Inflammatory macrophage treated with lipopolysaccharide for 4 hours (primary cell): ENCODE results near the gene SUFU.

Source experiments
- DNase-seq: peaks from one replicate; pipeline ENCODE4 v3.0.0-alpha.2; 2020

Gene SUFU

GRCh38 chr10:102555781-102556328, 52.1 kb downstream of the SUFU start:
- DNase-seq = peak; percentile 56

GRCh38 chr10:102557569-102557968, 53.8 kb downstream of the SUFU start:
- no peak for DNase-seq

DNA sequence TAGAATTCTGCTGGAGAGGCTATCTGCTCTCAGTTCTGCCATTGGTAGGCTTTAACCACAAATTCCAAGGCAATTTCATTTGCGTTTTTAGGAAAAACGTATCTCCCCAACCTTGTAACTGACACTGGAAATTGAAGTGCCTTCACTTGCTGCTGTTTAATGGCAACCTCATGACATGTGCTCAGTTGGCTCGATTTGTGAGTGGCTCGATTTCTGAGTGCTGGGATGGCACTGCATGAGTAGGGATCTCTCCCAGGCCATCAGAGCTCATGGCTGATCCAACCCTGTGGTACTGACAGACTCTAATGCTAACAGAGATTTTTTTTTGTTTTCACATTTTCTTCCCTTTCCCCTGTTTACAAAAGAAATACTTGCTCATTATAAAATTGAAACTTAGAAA, 56.0 kb downstream of the SUFU start:
- no peak for DNase-seq

DNA sequence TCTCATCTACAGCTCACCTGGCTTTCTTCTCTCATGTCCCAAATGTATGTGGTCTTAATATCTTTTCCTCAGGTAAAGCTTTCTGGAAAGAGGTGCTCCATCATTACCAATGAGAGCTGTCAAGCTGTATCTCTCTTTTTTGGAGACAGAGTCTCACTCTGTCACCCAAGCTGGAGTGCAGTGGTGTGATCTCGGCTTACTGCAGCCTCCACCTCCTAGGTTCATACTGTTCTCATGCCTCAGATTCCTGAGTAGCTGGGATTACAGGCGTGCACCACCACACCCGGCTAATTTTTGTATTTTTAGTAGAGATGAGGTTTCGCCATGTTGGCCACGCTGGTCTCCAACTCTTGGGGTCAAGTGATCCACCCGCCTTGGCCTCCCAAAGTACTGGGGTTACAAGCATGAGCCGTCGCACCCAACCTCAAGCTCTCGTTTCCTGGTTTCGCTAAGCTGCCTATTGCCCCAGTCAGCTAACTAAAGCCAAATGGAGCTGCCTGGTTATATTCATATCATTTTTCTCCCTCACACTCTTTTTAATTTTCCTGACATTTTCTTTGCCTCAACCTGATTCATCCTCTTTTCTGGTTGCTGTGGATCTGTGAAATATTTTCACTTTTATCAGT, 60.5 kb downstream of the SUFU start:
- no peak for DNase-seq

DNA sequence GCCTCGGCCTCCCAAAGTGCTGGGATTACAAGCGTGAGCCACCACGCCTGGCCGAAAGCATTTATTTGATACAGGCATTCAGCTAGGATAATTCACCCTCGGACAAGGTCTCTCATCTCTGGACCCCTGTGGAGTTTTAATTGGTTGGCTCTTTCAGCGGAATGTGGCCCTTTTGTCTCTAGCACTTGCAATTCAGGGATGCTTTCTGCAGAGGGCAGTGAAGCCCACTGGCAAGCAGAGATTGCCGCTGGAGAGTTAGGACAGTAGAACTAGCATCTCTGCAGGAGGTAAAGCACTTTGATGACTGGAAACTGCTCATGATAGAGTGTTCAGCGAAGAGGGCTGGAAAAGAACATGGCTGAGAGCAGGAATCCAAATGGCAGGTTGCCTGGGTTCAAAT, 62.0 kb downstream of the SUFU start:
- DNase-seq = no peak

- DNase-seq = peak; percentile 73
Measured at GRCh38 chr10:102578782-102579181, 75.0 kb downstream of the SUFU start.

DNA sequence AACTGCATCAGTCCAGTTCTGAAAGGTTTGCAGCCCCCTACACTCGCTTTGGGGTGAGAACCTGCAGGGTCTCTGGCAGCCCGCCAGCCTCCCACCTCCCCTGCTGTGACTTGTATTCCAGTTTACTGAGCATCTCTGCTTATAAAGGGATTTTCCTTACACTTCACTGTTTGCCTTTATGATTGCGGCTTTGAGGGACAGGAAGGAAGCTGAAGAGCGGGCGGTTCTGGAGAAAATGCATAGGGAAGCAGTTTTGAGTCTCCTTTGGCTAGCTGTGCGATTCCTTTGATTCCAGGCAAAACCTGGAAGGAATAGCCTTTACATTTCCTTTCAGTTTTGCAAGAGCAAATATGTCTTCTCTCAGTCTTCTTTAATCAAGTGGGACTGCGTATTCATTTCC, 75.6 kb downstream of the SUFU start:
- DNase-seq = peak; percentile 32

DNA sequence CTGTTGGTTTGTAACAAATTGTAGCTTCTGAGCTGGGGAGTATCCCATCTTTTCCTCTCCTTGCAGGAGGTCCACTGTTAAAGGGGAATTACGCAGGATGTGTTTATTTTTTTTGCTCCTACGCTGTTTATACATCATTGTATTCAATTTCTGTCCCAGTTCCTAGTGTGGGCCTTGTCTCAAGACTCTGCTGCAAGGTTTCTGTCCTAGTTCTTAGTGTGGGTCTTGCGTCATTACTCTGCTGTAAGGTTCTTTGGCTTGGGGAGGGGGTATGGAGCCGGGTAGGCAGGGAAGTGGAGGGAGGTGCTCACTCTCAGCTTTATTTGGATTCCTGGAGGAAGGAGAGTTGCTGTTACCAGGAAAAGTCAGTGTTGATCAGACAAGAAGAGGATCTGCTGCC, 76.5 kb downstream of the SUFU start:
- DNase-seq = peak; percentile 42

- DNase-seq = no peak
Measured at GRCh38 chr10:102581401-102581800, 77.6 kb downstream of the SUFU start.

DNA sequence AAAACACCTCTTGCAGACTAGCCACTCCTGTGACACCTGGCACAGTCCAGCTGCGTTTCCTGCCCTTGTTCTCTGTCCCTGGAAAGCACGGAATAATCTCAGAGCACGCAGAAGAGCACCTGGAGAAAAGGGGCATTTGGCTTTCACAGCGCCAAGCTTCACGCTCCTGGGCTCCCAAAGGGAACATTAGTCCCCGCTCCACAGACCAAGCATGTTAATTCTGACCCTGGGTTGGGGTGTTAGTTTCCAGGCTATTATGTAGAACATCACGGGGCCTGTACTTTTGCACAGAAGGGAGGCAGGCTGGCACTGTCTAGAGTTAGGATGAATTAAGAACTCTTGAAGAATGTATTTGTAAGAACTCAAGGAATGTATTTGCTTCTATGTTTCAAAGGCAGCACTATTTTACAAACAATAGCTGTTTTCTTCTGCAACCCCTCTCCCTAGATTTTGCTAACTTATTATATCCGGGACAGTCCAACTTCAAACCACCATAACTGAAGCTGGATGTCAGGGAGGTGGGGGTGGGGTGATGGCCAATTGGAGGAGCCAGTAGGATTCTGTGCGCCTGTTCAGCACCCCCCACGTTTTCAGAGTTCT, 78.3 kb downstream of the SUFU start:
- DNase-seq = no peak

- DNase-seq = peak; percentile 87
Measured at GRCh38 chr10:102583435-102584417, 80.0 kb downstream of the SUFU start.

GRCh38 chr10:102585026-102585425, 81.3 kb downstream of the SUFU start:
- no peak for DNase-seq

GRCh38 chr10:102586858-102587257, 83.1 kb downstream of the SUFU start:
- no peak for DNase-seq

DNA sequence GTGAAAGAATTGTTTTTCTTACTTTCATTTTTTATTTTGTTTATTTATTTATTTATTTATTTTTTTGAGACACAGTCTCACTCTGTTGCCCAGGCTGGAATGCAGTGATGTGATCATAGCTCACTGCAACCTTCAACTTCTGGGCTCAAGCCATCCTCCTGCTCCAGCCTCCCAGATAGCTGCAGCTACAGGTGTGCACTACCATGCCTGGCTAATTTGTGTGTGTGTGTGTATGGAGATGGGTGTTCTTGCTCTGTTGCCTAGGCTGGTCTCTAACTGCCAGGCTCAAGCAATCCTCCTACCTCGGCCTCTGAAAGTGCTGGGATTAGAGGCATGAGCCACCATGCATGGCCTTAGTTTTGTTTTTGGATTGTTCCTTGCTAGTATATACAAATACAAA, 85.1 kb downstream of the SUFU start:
- no peak for DNase-seq

DNA sequence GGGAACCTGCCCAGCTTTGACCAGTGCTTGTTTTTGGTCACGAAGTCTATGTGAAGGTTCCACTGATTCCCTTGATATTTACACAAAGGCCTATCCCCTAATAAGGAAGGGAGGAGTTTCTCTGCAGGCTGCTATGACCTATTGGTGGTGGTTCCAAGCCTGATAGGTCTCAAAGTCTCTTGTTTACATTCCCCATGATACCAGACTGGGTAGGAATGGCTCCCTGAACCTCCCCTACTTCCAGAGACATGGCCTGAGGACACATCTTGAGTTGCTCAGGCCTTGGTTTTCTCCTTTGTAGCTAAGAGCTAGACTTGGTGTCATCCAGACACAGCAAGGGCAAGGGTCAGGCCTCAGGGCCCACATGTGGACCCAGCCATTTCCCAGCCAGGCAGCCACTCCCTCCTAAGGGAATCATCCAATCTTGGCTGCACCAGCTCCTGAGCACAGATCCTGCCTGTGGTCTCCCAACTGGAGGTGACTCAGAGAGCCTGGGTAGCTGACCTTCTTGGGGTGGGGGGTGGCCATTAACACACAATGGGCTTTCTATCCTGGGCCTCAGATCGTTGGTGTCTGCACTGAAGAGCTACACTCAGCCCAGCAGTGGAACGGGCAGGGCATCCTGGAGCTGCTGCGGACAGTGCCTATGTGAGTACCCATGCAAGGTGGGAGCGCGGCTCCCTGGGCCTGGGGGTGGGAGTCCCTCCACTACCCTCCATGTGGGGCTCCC, 89.5 kb downstream of the SUFU start:
- no peak for DNase-seq

- no peak for DNase-seq
Measured at GRCh38 chr10:102593804-102594079, 90.0 kb downstream of the SUFU start.

DNA sequence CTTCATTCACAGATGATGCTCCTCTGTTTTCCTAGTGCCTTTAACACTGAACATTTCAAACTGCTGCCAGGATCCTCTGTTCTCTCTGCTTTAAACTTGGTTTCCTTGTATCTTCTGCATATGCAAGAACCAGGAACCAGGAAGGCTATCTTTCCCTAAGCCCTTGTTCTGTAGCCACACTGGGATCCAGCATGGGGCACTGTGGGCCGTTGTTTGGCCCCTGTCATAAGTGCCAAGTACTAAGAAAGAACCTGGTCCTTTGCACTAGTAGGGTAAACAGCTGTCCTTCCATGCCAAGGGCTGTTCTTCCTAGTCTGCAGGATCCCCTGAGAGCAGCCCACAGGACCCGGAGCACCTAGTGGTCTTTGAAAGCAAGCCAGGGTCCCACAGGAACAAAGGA, 91.5 kb downstream of the SUFU start:
- DNase-seq = no peak

DNA sequence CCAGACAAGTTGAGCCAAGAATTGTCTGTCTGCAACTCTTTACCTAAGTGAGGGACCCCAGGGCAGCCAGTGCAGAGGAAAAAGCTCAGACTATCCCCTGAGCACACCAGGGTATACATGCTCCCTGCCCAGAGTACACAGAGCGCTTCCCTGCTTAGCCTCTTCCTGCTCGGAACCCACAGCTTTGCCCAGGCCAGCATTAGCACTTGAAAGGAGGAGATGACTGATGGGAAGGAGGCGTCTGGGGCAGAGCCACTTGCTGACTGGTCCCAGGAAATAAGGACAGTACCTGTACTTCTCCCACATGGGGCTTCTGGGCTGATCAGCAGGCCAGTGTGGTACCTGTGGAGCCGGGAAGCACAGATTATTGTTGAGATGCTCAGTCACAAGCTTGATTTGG, 92.1 kb downstream of the SUFU start:
- DNase-seq = no peak

- peak; percentile 58 for DNase-seq
Measured at GRCh38 chr10:102596506-102596971, 92.8 kb downstream of the SUFU start.

DNA sequence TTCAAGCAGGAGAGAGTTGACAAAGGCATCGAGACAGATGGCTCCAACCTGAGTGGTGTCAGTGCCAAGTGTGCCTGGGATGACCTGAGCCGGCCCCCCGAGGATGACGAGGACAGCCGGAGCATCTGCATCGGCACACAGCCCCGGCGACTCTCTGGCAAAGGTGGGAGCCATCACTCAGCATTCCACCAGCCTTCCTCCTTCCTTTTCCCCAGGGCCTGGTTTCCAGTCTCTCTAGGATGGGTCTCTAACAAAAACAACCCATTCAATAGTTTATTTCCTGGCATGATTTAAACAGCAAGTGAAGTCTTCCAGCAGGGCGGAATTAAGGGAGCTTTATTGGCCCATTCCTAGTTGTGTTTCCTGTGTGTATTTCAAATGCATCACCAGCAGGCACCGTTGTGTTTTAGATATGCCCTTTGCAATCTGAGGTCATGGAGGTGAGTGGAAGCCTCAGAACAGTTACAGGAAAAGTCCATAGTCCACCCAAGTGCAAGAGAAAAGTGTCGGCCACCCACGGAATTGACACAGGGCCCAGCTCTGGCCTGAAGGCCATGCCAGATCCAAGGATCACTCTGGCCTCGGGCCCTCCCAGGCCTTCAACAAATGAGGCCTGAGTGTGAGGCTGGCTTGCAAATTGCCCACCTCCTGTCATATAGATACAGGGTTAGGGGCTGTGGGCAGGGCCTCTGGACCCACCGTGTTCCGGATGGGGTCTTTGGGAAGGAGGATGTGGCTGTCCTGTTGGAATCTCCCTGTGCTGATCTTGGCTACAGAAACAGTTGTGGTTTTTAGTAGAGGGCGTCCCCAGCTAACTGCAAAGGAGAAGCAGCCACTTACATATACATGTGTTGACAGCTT, 93.6 kb downstream of the SUFU start:
- DNase-seq = no peak

DNA sequence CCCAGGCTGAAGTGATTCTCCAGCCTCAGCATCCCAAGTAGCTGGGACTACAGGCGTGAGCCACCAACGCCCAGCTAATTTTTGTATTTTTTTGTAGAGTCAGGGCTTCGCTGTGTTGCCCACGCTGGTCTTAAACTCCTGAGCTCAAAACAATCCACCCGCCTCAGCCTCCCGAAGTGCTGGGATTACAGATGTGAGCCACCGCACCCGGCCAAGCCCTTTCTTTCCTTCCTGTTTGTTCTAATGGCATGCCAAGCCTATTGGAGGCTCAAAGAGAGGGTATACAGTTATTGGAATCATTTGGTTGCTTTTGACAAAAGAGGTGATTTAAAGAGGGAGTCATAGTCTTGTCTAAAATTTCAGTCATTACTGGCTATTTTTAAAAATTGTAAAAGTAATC, 94.5 kb downstream of the SUFU start:
- DNase-seq = no peak
